Uterus (tissue), 4 donors: ENCODE measurements around the gene LIMS2. TPM values are rescaled to one million over a fixed set of nuclear protein-coding genes. Genes with fewer than 3 reads are reported as not detected.

Experiments used
- DNase-seq, 2 donors: peaks; one replicate each; pipeline ENCODE4 v3.0.0-alpha.2; 2019 to 2020
- H3K27ac ChIP-seq, 2 donors: fragments of 200-600 bp; sonication (generic); 1 replicate in 1 of 2; 2 replicates in 1 of 2; pipeline ENCODE4 v1.5.1; 2016 to 2018
- H3K27me3 ChIP-seq, 2 donors: fragments of 200-600 bp; sonication (generic); one replicate each; pipeline ENCODE4 v1.5.1; 2018 to 2019; ENCODE audit warnings: control low read depth in 1 of 2
- H3K36me3 ChIP-seq, 2 donors: fragments of 200-600 bp; sonication (generic); one replicate each; pipeline ENCODE4 v1.5.1; 2019; ENCODE audit warnings: control low read depth in 1 of 2
- H3K4me1 ChIP-seq, 2 donors: fragments of 200-600 bp; sonication (generic); one replicate each; pipeline ENCODE4 v1.5.1; 2018 to 2019; ENCODE audit warnings: control low read depth in 1 of 2
- H3K4me3 ChIP-seq, 2 donors: fragments of 200-600 bp; sonication (generic); 1 replicate in 1 of 2; 2 replicates in 1 of 2; pipeline ENCODE4 v1.5.1; 2018 to 2019; ENCODE audit warnings: mild to moderate bottlenecking in 1 of 2
- H3K9me3 ChIP-seq, 2 donors: fragments of 200-600 bp; sonication (generic); one replicate each; pipeline ENCODE4 v1.5.1; 2019; ENCODE audit warnings: control low read depth in 1 of 2
- POLR2A ChIP-seq, 2 donors: fragments of 450-650 bp; IDR thresholded peaks; one replicate each; pipeline ENCODE4 v1.6.1; 2016; ENCODE audit warnings: antibody characterized with exemption in 2 of 2, mild to moderate bottlenecking in 1 of 2, moderate library complexity in 1 of 2
- intact Hi-C: fragments of 100-400 bp; cut with DNase I; formaldehyde crosslinking; loops from one replicate; pipeline ENCODE4 v1.15.1; 2023; ENCODE audit warnings: low total_unique reads
- total RNA-seq, 4 donors: library from RNA; depleted of rRNA in 3 of 4; stranded (reverse); fragments of >200 nt in 3 of 4; gene quantifications; one replicate each; pipeline versions ENCODE4 v1.1.0 to v1.2.4, GENCODE V29; 2014 to 2023
- TF ChIP-seq, protein P1 (sequence below), 4 experiments: fragments of 200-600 bp in 2 of 4; fragments of 450-650 bp in 2 of 4; sonication (generic) in 2 of 4; IDR thresholded peaks; one replicate each; pipeline ENCODE4 v1.5.1; 2016 to 2019; ENCODE audit warnings: antibody characterized with exemption in 4 of 4, mild to moderate bottlenecking in 2 of 4, moderate library complexity in 1 of 4
- donor health status: DM: yes; HTN: yes; CAD: no.

The LIMS2 gene
- total RNA-seq, 4 donors from 2014 or later = 15.8 to 298 (median 66.2) TPM

DNA sequence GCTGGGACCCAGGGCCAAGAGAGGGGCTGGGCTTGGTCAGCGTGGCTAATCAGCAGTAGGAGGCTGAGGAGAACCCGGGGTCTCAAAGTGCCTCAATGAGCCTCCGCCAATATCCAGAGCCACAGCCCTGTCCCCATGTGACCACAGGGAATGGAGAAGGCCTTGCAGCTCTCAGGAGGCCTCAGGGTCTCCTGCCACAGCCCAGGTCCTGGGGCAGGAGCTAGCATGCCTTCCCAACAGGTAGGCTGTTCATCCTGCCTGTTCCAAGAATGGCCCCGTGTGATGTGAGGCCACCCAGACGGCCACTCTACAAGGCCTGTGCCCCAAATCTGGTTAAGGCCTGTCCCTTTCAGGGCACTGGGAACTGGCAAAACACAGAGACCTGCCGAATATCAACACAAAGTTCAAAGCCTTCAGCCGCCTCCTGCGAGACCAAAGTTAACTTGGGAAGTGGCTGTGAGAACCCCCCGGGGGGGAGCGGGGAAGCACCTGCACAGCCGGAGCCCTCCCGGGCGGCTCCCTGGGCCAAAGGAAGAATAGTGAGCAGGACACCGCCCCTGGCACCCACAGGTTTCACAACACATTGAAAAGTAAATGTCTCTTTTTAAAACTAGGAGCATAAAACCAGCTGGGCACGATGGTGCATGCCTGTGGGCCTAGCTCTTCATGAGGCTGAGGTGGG lies 4.5 kb upstream of the LIMS2 start:
- peaks cover 0 to 15% of the 10 kb centered on the region in 2 donors for H3K4me1 ChIP-seq
- peak overlapping the region; percentile 70 to 76 for H3K27ac ChIP-seq
- no peaks in the 10 kb centered on the region for H3K9me3 ChIP-seq
- H3K27me3 ChIP-seq = no peaks in the 10 kb centered on the region
- DNase-seq = no peak
- H3K36me3 ChIP-seq = no peaks in the 10 kb centered on the region
- TF ChIP-seq POLR2A (IDR thresholded peaks at IDR 0.05) = no peak
- TF ChIP-seq, protein P1, sequence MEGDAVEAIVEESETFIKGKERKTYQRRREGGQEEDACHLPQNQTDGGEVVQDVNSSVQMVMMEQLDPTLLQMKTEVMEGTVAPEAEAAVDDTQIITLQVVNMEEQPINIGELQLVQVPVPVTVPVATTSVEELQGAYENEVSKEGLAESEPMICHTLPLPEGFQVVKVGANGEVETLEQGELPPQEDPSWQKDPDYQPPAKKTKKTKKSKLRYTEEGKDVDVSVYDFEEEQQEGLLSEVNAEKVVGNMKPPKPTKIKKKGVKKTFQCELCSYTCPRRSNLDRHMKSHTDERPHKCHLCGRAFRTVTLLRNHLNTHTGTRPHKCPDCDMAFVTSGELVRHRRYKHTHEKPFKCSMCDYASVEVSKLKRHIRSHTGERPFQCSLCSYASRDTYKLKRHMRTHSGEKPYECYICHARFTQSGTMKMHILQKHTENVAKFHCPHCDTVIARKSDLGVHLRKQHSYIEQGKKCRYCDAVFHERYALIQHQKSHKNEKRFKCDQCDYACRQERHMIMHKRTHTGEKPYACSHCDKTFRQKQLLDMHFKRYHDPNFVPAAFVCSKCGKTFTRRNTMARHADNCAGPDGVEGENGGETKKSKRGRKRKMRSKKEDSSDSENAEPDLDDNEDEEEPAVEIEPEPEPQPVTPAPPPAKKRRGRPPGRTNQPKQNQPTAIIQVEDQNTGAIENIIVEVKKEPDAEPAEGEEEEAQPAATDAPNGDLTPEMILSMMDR (IDR thresholded peaks at IDR 0.05) = no peak
- no peak overlapping the region for H3K4me3 ChIP-seq
- intact Hi-C loops = no loop called here

DNA sequence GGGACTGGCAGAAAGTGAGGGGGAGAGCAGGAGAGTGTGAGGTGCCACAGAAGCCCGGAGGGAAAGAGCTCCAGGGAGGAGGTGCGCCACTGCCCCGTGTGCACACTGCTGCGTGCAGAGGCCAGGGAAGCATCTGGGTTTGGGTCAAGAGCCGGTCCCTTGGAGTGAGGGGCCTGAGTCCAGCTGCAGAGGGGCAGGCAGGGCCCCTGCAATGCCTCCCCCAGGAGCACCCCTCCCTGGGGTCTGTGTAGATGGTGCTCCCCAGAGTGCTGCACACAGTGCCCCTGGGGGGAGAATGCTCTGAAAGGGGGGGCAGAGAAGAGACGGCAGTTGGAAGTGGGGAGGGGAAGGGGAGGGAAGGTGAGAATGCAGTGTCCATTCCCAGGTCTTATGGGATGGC lies 3.7 kb upstream of the LIMS2 start:
- H3K27ac ChIP-seq = no peak overlapping the region
- no peaks in the 10 kb centered on the region for H3K36me3 ChIP-seq
- TF ChIP-seq, protein P1 (IDR thresholded peaks at IDR 0.05) = no peak
- TF ChIP-seq POLR2A (IDR thresholded peaks at IDR 0.05) = no peak
- intact Hi-C loops = no loop called here
- peaks cover 0 to 15% of the 10 kb centered on the region in 2 donors for H3K4me1 ChIP-seq
- H3K4me3 ChIP-seq = no peak overlapping the region
- DNase-seq = no peak
- no peaks in the 10 kb centered on the region for H3K27me3 ChIP-seq
- H3K9me3 ChIP-seq = no peaks in the 10 kb centered on the region

DNA sequence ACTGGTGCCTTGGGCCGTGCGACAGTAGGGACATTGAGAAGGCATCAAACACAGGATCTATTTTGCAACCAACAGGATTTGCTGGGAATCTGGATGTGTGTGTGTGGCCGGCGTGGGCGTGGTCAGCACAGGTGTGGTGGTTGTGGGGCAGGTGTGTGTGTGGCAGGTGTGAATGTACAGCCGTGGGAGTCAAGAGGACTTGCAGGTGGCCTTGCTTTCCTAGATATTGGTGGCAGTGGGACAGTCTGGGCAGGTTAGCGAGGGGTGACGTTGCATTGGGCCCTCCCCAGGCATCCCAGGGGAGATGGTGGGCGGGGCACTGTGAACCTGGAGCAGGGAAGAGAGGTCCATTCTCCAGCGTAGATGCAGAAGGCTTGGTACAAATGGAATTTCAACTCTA lies 3.2 kb upstream of the LIMS2 start:
- H3K4me3 ChIP-seq = no peak overlapping the region
- no peak overlapping the region for H3K27ac ChIP-seq
- TF ChIP-seq POLR2A (IDR thresholded peaks at IDR 0.05) = no peak
- TF ChIP-seq, protein P1 (IDR thresholded peaks at IDR 0.05) = no peak
- H3K4me1 ChIP-seq = peaks cover 0 to 15% of the 10 kb centered on the region in 2 donors
- H3K36me3 ChIP-seq = no peaks in the 10 kb centered on the region
- H3K27me3 ChIP-seq = no peaks in the 10 kb centered on the region
- no peaks in the 10 kb centered on the region for H3K9me3 ChIP-seq
- DNase-seq = no peak
- intact Hi-C loops = no loop called here

DNA sequence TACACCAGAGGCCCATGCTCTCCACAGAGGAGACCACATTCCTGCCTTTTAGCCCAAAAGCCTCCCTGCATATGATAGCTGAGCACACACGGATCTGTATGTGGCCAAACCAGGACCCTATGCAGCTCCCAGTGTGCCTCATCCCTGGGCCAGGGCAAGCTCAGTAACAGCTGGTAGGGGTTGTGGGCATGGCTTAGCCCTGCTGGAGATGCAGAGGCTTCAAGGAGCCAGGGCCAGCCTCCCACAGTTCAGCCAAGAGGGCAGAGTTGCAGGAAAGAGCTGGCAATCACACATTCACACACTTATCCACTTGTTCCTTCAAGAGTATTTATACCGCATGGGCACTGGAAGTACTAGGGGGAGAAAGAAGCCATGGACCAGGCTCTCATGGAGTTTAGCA lies 1.6 kb upstream of the LIMS2 start:
- Histone ChIP-seq H3K27me3 (no peaks in the 10 kb centered on the region), H3K27ac (no peak overlapping the region), H3K36me3 (no peaks in the 10 kb centered on the region), H3K9me3 (no peaks in the 10 kb centered on the region), H3K4me3 (no peak overlapping the region), H3K4me1 (peaks cover 0 to 10% of the 10 kb centered on the region in 2 donors)
- no peak for TF ChIP-seq POLR2A (IDR thresholded peaks at IDR 0.05)
- TF ChIP-seq, protein P1 (IDR thresholded peaks at IDR 0.05) = no peak
- no peak for DNase-seq
- intact Hi-C loops = no loop called here

DNA sequence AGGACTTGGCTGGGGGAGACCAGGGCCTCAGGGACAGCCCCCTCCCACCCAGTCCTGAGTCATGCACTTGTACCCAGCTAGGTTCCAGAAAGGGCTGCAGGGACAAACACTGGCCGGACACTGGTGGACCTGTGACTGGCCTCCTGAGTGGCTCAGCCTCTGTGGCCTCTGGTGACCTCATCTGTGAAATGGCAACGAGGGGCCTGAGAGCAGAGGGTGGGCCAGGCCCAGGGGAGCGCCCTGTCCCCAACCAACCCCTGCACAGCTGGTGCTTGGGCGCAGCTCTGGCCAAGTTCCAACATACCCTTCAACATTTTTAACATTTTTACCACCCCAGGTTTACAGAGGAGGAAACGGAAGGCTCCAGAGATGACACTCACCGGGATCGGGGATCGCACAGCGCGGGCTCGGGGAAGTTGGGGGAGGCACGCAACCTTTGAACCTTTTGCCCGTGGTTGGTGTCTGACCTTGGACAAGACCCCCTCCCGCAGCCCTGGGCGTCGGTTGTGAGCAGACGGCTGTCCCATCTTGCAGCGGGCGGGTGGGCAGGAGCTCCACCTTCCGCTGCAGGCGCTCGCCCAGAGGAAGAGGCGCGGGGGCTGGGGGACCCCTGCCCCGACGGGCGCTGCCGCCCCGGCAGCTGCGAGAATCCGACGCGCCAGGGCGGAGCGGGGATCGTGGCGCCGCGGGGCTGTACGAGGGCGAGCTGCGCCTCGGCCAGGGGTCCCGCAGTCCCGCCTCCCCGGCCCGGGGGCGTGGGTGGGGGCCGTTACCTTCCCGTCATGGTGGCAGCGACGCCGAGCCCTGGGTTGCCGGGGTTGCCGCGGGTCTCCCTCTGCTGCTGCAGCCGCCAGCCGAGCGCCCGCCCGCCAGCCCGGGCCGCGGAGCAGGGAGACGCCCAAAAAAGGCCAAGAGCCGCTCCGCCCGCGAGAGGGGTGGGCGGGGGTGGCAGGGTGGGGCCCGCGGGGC lies 805 bp downstream of the LIMS2 start:
- H3K9me3 ChIP-seq = no peaks in the 10 kb centered on the region
- H3K27ac ChIP-seq = peak overlapping the region; percentile 78 to 94
- no peaks in the 10 kb centered on the region for H3K36me3 ChIP-seq
- intact Hi-C loops = no loop called here
- no peaks in the 10 kb centered on the region for H3K27me3 ChIP-seq
- DNase-seq = peak in 1 of 2 donors; percentile 42
- peak overlapping the region; percentile 60 to 85 for H3K4me3 ChIP-seq
- H3K4me1 ChIP-seq = no peaks in the 10 kb centered on the region
- TF ChIP-seq POLR2A (IDR thresholded peaks at IDR 0.05) = peak in 1 of 2 donors; percentile 37
- TF ChIP-seq, protein P1 (IDR thresholded peaks at IDR 0.05) = no peak
